GM19372 (cell line): ENCODE data around the gene PLEKHF1.

Source experiments
- ATAC-seq: cut with Tn5 transposase; IDR thresholded peaks from one replicate; pipeline ENCODE4 v1.9.1; 2021; ENCODE audit warnings: mild to moderate bottlenecking, low read depth, moderate library complexity; ENCODE audit not compliant: unreplicated experiment

The PLEKHF1 gene

DNA sequence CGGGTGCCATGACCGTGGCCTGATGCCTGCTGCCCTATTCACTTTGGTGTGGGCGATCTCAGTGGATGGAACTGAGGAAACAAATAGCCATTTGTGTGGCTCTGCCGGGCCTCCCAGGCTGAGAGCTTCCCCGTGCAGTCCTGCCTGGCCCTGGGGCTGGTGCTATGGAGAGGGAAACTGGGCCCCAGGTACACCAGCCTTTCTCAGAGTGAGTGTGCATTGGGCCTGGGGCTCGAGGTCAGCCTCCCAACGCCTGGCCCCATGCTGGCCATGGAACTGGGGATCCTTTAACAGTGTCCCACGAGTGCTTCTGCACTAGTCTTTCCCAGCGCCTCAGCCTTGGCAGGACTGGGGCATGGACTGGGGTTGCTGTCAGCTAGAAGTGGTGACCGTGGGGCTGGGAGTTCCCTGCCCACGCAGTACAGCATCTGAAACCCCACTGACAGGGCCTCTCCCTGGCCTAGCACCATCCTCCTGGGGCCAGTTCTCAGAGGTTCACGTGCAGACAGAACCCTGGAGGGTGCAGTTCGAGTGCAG is 10.5 kb downstream of the PLEKHF1 start:
- no peak for ATAC-seq

DNA sequence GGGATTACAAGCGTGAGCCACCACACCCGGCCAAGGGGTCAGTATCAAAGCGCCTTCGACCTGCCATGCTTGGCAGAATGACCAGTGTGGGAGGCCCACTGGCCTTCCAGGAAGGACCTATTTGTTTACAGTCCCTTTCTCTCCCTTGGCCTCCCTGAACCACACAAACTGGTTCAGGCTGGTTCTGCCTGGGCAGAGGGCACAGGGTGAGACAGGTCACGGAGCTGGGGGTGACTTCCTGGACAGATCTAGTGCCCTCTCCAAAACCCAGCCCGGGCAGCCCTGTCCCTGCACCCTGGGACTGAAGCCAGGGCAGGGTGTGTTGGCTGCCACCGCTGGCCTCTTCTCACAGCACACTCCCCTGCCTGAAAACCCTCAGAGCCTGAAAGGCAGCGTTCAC is 11.3 kb downstream of the PLEKHF1 start:
- no peak for ATAC-seq

DNA sequence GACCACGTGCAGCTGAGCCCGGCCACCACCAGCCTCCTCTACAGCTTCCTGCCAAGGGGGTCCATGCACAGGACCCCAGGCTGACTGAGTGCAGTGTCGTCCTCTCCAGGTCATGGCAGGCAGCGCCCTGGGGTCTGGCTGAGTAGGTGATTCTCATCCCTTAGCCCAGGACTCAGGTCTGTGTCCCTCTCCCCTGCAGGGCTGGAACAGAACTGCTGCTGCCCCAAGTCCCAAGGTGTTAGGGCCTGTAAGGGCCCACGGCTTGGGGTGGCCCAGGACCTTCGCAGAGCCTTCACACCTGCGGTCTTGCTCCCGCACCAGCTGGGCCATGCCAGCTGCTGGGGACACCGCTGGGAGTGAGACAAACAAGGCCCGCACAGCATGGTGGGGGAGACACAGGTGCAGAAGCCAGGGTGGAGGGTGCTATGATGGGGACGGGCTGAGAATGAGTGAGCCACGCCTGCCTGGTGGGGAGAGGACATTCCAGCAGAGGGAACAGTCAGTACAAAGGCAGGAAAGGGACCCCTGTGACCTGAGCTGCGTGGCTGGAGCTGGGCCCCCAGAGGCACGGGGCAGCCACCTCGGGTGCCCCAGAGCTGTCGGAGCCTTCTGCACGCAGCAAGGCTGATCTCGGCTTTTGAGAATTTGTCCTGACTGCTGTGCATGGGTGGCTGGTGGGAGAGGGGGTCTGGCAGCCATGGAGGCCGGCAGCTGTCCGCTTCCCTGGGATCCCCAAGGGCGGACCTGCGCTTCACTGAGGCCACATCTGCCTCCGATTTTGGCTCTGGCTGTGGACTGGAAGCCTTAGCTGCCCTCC is 11.9 kb downstream of the PLEKHF1 start:
- no peak for ATAC-seq

DNA sequence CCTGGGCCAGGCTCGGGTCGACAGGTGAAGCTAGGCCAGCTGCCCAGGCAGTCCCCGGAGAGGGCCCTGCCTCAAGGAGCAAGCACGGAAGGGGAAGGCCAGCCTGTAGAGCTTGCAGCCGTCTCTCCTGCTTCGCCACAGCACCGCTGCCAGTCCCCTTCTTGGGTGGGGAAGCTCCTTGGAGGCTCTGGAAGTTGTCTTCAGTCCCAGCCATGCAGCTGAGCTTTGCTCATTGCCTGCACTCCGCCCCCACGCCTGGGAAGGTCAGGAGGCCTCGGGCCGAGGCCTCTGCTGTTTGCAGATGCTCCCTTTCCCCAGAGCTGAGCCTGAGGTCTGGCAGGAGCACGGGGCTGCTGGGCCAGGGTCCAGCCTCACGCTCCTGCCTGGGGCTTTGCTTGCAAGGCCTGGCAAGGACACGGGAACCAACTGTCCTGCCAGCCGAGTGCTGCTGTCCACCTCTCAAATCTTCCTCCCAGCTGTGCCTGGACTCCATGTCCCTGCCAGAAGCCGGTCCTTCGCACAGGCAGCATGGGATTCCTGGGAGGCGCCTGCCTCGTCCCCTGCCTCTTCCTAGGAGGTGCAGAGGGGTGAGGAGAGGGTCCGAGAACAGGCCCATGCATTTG is 13.3 kb downstream of the PLEKHF1 start:
- no peak for ATAC-seq

DNA sequence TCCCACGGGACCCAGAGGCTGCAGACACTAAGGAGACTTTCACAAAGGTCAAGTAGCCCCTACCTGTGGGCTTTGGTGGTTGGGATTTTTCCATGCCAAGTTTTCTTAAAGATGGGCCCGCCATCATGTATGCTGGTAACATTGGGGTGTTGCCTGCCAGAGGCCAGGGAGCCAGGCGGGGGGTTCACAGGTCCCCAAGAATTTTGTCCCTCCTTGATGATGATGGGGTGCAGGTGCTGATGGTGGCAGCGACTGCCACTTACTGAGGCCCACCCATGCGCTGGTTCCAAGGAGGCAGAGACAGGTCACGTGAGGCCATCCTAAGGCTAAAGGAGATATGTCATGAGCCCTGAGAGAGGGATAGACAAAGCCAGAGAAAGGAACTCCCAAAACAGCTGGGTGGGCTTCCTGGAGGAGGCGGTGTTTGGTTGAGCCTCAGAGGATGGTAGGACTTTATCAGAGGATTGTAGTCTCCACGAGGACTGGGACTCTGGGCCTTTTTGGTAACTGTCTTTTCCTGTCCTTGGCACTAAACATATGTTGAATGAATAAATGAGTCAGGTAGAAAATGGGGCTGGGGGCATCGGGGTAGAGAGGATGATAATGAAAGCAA is 14.4 kb downstream of the PLEKHF1 start:
- ATAC-seq, result no peak

DNA sequence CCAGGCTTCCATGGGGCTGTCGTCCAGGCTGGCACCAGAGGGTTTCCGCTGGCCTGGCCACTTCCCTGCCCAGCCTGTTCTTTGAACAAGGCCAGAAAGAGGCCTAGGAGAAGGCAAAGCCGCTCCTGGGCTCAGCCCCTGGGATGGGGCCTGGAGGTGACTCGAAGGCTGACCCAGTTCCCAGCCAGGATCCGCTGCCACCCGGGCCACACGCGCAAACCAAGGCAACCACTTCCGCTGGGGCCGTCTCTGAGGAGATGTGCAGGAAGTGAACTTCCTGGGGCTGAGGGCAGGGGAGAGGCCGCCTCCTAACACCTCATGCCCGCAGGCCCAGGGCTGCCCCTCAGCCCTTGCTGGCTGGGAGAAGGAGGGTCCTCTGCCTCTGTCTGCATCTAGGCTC is 15.2 kb downstream of the PLEKHF1 start:
- peak; percentile 79 for ATAC-seq

DNA sequence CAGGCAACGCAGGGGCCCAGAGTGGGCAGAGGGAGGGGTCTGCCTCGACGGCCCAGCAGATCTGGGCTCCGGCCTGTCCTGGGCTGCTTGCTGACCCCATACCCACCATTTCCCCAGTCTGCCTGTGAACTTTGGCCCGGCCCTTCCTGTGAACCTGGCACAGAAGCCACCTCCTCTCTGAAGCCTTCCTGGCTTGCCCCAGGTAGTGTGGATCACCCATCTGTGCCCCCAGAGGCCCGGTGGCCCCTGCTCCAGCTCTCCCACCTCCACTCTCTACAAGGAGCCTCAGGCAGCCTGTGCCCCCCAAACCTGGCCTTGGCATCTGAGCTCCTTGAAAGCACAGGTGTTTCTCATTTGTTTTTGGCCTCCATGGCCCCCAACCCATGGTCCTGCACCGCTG is 15.7 kb downstream of the PLEKHF1 start:
- ATAC-seq, result no peak

DNA sequence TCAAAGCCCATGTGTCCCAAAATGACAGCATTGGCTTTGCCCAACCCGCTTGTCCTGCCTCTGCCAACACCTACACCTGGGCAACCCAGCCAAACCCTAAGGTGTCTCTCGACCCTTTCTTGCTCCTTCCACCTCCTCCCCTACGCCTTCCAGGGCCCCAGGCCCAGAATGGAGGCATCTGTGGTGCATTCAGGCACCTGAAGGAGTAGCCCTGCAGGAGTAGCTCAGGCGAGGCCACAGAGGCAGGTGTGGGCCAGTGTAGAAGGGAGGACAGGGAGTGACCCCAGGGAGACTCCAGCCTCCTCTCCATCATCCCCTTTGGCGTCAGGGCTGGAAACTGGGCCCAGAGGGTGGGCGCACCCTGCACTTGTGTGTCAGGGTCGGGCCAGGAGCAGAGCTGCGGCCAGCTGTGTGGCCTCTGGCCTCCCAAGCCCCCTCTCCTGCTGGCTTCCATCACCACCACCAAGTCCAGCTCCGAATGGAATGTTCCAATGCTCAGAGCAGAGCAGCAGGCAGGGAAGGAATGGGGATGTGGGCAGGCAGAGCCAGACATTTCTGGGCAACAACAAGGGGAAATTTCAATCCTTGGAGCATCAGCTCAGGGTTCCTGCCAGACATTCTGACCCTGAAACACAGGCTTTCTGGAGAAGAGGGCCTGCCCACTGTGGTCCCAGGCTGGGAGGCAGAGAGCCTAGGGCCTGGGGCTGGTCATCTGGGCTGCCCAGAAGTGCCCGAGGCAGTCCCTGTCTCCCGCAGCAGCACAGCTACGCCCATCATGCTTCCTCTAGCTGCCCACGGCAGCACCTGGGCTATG is 16.4 kb downstream of the PLEKHF1 start:
- ATAC-seq, result no peak

DNA sequence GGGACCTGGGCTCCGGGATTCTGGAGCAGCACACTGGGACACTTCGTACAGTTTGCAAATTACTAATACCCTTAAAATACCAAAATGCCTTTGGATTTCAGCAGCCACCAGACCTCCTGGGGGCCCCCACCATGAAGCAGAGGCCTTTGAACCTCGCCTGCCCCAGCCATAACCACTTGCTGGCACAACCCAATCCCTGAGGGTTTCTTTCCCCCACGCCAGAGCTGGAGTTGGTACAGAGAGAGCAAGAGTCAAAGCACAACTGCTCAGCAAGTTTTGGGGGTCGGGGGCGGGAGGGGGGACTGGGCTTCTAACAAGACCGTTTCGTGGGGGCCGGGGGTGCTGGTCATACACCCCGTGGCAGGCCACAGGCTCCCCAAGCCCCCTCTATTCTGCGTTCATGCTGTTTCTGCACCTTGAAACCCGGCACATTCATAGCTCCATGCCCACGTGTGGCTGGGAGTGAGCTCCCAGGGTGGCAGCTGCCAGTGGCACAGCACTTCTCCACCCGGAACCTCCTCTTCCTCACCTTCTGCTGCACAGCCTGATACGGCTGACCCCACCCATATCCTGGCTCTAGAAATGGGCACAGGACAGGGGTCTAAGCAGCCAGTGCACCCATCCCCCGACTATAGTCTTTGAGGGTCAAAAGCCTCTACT is 17.1 kb downstream of the PLEKHF1 start:
- ATAC-seq, result no peak

DNA sequence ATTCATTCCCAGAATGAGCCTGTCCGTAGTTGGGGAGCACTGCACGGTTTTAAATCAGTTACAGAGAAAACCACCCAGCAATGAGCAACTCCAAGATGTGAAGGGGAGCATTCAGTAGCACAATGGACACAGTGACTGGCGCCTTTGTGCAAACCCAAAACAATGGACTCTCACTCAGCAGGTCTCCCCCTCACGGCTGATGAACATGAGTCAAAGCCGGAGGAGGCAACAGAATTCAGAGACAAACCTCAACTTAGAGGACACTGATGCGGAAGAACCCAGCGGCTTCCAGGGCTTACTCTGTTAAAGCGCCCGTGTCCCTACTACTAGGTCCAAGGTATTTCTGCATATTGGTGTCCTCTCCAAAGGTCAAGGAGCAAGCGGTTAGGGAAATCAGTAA is 17.7 kb downstream of the PLEKHF1 start:
- ATAC-seq, result no peak

DNA sequence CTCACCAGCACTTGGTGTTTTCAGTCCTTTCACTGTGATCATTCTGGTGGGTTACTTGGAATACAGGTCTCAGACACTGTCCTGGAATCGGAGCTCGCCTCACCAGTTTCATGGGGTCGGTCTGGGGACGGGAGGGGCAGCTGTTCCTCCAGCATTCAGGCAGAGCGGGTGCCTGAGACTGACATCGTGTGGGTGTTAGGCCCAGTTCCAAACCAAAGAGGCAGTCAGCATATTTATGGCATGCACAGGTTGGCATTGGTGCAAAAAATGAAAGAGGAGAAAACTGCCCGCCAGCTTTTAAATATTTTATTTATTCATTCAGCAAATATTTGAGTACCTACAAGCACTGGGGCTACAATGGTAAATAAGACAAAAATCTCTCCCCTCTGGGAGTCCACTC is 20.1 kb downstream of the PLEKHF1 start:
- no peak for ATAC-seq

DNA sequence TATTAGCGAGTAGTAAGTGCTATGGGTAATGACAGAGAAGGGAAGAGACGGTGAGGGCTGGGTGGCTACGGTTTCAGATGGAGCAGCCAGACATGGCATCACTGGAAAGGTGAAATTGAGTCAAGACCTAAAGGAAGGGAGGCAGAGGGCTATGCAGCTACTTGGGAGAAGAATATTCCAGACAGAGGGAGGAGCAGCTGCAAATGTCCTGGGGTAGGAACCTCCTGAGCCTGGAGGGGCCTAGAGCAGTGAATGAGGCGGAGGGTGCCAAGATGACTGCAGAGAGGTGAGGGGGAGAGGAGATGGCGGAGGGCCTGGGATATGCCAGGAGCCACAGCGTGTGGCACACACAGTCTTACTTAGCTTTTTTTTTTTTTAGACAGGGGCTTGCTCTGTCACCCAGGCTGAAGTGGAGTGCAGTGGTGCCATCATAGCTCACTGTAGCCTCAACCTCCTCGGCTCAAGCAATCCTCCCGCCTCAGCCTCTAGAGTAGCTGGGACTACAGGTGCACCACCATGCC is 21.1 kb downstream of the PLEKHF1 start:
- no peak for ATAC-seq

DNA sequence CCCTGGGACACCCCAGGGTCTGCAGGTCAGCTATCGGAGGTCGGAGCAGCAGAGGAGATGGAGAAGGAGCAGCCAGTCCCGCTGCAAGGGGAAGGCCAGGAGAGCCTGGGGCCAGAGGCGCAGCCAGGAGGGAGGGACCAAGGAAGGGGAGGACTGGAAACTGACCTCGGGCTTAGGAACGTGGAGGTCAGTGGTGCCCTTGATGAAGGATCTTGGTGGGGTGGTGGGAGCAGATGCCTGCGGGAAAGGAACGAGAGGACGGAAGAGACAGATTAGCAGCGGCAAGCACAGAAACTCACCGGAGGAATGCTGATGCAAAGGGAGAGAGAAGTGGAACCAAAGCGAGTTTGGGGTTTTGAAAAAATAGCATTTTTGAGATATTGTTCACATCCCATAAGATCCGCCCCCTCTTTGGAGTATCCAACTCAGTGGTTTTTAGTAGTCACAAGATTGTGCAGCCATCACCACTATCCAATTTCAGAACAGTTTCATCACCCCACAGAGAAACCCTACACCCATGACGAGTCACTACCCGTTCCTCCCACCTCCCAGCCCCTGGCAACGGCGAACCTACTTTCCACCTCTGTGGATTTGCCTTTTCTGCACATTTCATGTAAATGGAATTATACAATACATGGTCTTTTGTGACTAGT is 22.1 kb downstream of the PLEKHF1 start:
- ATAC-seq, result no peak

DNA sequence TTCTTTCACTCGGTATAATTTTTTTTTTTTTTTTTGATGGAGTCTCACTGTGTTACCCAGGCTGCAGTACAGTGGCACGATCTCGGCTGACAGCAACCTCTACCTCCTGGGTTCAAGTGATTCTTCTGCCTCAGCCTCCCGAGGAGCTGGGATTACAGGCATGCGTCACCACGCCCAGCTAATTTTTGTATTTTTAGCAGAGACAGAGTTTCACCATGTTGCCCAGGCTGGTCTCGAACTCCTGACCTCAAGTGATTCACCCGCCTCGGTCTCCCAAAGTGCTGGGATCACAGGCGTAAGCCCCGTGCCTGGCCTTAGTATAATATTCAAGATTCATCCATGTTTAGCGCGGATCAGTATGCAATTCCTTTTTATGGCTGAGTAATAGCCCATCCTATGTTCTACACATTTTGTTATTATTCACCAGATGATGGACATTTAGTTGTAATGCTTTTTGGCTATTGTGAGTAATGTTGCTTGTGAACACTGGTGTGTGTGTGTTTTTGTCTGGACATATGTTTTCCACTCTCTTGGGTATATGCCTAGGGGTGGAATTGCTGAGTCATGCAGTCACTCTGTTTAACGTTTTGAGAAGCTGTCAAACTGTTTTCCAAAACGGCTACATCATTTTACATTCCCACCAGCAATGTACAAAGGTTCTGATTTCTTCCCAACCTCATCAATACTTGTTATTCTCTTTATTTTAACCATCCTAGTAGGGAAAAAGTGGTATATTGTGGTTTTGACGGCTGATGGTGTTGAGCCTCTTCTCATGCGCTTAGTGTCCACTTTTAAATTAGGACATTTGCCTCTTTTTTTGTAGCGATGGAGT is 22.9 kb downstream of the PLEKHF1 start:
- no peak for ATAC-seq

DNA sequence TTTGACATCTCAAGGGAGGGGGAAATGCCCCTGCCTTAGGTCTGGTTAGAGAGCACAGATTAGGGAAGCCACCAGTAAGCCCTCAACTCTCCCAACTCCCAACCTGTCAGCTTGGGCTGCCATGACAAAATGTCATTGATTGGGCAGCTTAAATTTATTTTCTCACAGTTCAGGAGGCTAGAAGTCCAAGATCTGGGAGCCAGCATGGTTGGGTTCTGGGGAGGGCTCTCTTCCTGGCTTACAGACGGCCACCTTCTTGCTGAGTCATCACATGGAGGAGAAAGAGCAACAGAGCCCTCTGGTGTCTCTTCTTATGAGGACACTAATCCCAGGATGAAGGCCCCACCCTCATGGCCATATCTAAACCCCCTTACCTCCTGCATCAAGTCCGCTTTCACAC is 25.6 kb downstream of the PLEKHF1 start:
- ATAC-seq, result no peak

DNA sequence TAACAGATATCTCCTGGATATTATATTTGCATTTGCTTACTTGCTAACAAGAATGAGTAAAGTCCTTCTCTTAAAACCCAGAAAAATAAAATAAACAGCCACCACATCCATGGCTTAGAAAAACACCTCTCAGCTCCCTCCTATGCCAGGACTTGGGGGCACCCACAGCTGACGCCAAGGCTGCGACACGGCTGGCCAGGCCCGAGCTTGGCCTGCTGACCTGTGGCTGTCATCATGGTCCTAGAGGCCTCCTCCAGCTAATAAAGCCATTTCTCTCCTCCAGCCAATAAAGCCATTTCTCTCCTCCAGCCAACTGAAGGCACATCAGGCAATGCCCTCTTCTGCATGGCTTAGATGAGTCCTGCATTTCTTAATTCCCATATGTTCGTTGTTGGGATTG is 28.9 kb downstream of the PLEKHF1 start:
- ATAC-seq, result no peak

DNA sequence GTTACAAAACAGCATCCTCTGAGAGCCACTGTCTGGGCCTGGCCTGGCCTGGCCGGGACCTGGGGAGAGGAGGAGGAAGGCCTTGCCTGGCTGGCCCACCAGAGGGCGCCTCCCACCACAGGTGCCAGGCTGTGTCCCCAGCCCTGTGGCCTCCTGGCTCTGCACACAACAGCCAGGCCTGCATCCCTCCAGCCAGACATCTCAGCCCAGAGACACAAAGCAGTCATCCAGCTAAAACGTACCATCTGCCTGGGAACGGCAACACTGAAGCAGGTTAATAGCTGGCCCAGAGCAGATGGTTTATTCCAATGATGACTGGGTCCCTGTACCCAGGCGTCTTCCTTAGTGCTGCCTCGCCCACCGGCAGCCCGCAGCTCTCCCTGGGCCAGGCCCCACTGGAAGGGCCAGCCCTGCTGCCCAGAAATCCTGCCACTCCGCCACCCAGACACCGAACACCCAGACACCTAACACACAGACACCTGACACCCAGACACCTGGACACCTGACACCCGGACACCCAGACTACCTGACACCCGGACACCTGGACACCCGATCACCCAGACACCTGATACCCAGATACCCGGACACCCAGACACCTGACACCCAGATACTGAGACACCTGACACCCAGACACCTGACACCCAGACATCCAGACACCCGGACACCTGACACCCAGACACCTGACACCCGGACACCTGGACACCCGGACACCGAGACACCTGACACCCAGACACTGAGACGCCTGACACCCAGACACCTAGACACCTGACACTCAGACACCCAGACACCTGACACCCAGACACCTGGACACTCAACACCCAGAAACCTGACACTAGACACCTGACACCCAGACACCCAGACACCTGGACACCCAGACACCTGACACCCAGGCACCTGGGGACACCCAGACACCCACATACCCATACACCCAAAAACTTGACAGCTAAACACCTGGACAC is 29.7 kb downstream of the PLEKHF1 start:
- ATAC-seq, result peak; percentile 98
